Amygdala (tissue), 56 donors: ENCODE results near the gene CD164L2.

Experiments used
- DNase-seq, 56 donors: peaks; one replicate each; lab custom pipeline; 2025; lab: John Stamatoyannopoulos, UW

Gene CD164L2

GRCh38 chr1:27331922-27332321 lies 51.2 kb downstream of the CD164L2 start:
- no peak for DNase-seq

GRCh38 chr1:27331426-27331825 lies 51.7 kb downstream of the CD164L2 start:
- no peak for DNase-seq

GRCh38 chr1:27330786-27331185 lies 52.3 kb downstream of the CD164L2 start:
- no peak for DNase-seq
